ENCODE measurements around the gene GORAB.

GORAB gene

DNA sequence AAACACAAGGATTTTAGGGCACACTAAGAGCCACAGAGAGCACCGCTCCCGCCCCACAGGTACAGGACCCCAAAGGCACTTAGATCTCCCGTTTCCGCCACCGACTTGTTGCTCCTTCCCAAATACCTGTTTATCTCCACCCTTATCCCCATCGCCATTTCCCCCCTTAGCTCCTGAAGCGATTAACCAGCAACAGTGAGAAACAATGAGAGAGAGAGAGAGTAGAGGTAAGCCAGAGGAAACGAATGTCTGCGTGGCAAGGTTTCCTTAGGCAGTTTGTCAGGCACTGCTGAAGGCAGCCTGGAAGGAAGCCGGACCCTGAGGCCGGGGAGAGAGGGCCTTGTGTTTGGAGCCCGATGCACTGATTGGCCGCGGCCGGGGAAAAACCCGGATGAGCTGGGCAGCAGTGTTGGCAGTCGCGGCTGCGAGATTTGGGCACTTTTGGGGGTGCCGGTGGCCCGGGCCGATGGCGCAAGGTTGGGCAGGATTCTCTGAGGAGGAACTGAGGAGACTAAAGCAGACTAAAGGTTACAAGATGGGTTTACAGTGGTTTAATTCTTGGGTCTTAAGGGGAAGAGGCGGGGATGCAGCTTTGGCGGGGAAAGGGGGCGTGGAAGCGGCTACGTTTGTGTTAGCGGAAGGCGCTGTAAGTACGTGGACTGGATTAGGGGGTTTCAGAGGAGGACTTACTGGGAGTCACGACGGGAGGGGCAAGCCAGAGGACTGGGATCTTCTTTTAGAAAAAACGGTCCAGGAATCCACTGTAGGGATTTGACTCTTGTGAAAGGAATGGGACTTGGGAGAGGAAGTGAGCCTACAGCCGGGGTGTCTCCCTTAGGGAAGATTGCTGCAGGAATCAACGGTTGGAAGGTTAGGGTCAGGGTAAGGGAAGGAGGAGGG lies at the start of gene GORAB:
Gene GORAB (plus strand): TSS at position 409 of the 900 bp plus-strand sequence. CDS start 58 bp downstream, at position 467.
- peak; percentile 73 for DNase-seq (ENCODE audit: low read depth)

DNA sequence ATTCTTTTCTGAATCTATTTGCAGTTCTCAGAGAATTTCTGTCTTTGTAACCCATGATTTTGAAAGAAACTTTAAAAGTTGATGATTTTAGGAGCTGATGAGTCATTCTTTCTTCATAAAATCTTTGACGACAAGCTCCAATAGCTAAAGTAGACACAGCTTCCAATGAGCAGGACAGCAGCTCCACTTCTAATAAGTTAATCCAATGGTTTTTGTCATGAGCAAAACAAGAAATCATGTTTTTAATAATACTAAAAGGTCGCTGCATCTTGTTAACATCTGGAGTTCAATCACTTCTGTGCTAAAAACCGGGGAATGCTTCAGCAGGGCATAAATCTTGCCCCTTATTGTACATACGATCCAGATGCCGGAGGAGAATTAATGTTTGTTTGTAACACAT lies 48.9 kb upstream of the GORAB start:
- DNase-seq (ENCODE audit: low read depth): no peak

- DNase-seq (ENCODE audit: low read depth): no peak
Measured at GRCh38 chr1:170487503-170487902, 44.5 kb upstream of the GORAB start.

DNA sequence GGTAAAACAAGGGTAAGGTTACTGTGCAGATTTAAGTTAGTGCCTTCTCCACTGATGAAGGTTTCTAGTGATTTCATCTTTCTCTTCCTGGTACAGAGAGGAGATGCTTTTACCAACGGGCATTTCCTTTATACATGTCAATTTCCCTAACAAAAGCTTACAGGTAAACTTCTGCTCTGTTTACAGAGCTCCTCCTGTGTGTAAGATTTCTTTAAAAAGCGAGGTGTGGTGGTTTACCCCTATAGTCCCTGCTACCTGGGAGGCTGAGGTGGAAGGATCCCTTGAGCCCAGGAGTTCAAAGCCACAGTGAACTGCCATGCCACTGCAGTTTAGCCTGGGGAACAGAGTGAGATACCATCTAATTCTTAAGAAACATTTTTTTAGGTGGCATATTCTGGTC lies 40.7 kb upstream of the GORAB start:
- no peak for DNase-seq (ENCODE audit: low read depth)

DNA sequence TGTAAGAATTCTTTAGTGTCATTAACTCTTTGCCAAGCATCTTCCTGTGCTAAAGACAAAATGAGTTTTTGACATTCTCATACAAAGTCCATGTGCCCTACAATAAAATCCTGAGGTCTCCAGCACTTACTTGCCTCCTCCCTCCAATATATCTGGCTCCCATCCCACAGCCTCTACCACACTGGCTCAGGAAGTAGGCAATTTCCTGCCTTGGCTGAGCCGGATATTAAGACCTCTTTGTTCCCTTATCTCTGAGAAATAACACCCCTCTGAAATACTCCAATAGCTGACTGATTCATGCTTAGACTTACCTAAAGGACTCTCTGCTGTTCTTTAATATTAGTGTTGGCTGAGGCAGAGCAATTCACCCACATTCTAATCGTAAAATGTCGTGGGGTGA lies 37.6 kb upstream of the GORAB start:
- no peak for DNase-seq (ENCODE audit: low read depth)

DNA sequence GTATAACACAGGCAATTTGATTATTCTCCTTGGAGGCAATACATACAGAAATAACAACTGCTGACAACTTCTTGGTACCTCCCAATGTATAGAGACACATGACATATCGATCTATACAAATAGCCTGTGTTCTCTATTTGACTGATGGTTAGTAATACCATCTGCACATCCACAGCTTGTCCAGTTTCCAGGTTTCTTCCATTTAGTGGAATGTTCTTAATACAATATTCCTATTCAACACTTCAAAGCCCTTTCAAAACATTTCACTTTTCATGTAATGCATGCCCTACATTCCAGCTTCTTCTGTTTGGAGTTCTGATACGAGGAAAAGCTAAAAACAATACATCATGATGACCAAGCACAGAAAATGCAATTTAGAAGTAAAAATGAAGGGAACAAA lies 37.0 kb upstream of the GORAB start:
- DNase-seq (ENCODE audit: low read depth): no peak

GRCh38 chr1:170498876-170499275 lies 33.1 kb upstream of the GORAB start:
- no peak for DNase-seq (ENCODE audit: low read depth)

GRCh38 chr1:170503665-170504064 lies 28.3 kb upstream of the GORAB start:
- DNase-seq (ENCODE audit: low read depth): no peak

DNA sequence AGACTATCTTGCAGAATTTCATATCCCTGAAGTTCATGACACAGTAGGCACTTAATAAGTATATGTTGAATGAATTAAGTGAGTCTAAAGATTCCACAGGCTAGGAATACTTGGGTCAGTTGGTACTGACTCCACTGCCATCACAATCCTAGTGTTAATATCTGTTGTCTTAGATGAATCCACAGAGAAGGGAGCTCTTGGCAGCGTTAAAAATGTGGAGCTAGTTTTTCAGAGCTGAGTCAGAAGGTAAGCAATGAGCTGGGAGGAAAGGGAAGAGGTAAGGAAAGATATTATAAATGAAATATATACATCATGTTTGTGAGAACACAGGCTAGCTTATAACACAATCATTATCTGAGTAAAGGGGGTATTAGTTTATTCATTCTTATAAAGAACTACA lies 21.8 kb upstream of the GORAB start:
- DNase-seq (ENCODE audit: low read depth): no peak

GRCh38 chr1:170511038-170511437 lies 20.9 kb upstream of the GORAB start:
- no peak for DNase-seq (ENCODE audit: low read depth)

- no peak for DNase-seq (ENCODE audit: low read depth)
Measured at GRCh38 chr1:170513138-170513537, 18.8 kb upstream of the GORAB start.

GRCh38 chr1:170518185-170518834 lies 13.7 kb upstream of the GORAB start:
- no peak for DNase-seq (ENCODE audit: low read depth)

- DNase-seq (ENCODE audit: low read depth): no peak
Measured at GRCh38 chr1:170518965-170519364, 13.0 kb upstream of the GORAB start.

DNA sequence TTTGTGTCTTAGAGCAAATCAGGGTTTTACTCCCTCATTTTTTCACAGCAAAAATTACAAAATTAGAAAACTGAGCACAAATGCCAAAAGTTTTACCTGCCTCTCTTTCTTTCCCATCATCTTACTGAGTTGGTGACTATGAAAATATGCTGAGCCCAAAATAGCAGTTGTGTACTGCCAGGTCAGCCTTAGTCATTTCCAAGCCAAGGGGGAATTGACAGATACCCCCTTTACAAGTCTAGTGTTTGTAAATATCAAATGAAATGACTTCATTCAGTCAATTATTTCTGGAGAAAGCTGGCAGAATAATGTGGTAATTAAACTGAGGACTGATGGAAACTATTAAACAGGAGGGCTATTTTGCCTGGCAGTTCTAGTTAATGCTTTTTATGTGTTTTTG lies 11.4 kb upstream of the GORAB start:
- no peak for DNase-seq (ENCODE audit: low read depth)

DNA sequence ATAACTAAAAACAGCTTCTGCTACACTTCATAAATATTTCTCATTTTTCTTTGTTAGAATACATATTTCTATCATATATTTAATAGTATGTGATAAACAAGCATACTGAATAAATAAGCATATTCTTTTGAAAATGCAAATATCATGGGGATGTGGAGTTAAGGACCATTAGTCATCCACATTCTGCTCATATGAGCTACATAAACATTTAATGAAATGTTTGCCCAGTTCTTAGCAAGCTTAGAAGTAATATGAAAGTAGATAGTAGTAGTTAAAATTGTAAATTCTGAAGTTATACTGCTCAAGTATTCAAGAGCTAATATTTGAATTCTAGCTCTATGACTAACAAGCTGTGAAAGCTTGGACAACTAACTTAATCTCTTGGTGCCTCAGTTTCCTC lies 10.1 kb upstream of the GORAB start:
- no peak for DNase-seq (ENCODE audit: low read depth)

GRCh38 chr1:170530972-170531757 lies 801 bp upstream of the GORAB start:
- no peak for DNase-seq (ENCODE audit: low read depth)

DNA sequence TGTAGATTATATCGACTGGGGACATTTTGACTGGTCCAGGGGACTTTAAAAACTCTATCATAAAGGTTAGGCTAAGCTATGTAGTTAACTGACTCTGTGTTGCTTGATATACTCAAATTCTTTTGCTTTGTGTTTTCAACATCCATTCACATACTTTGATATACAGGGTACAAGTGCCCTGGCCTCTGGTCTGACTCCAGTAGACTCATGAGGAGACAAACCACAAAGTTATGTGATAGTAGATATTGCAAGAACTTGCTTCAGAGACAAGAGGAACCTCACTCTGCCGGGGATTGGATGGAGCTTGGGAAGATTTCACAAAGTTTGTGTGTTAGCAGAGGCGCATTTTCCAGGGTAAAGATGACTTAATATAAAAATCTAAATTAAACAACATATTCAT lies 1.3 kb downstream of the GORAB start:
- DNase-seq (ENCODE audit: low read depth): no peak

DNA sequence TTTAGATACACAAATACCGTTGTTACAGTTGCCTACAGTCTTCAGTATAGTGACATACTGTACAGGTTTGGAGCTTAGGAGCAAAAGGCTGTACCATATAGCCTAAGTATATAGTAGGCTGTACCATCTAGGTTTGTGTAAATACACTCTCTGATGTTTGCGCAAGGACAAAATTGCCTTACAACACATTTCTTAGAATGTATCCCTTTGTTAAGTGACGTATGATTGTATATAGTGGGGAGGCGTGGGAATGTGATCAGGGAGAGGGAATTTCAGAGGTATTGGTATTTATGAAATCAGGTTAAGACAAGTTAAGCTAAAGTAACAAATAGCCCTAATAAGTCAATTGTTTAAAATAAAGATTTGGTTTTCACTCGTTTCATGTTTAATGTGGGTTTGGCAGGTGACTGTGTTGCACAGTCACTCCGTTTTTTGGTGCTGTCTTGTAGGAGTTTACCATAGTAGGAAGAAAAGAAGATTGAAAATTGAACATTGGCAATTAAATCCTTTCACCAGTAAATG lies 2.7 kb downstream of the GORAB start:
- no peak for DNase-seq (ENCODE audit: low read depth)

- no peak for DNase-seq (ENCODE audit: low read depth)
Measured at GRCh38 chr1:170535418-170535817, 3.5 kb downstream of the GORAB start.

DNA sequence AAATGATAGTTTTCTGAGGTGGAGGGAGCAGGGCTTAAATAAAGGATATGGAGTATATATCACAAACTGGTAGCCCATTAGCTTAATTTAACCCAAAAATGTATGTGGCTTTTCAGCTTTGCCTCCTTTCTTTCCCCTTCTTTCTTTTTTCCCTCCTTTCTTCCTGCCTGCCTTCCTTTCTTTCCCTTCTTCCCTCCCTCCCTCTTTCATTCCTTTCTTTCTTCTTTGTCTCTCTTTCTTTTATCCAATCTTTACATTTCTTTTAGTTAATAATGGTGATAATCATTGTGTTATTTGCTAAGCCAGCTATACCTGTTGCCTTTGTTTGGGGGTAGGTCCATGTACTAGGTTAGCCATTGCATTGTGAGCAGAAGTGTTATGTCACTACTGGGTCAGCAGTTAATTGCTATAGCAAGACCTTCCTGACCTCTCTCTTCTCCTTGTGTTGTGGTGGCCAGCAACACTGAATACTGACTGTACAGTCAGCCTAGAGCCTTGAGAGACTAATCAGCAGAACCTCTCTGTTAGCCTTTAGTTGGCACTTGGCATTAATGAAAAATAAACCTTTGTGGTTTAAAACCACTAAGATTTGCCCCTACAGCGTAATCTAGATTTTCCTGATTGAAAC lies 5.1 kb downstream of the GORAB start:
- DNase-seq (ENCODE audit: low read depth): no peak

GRCh38 chr1:170537798-170538503 lies 6.0 kb downstream of the GORAB start:
- DNase-seq (ENCODE audit: low read depth): no peak

Measured in T-helper 22 cell (primary cell).